Measurements from ENCODE around the gene NECTIN1.

NECTIN1 gene

GRCh38 chr11:119709638-119710346, 19.2 kb downstream of the NECTIN1 start:
- no peak for TF ChIP-seq CTCF (IDR thresholded peaks at IDR 0.05; ENCODE audit: extremely low read depth, missing control alignments)
- DNase-seq (ENCODE audit: low spot score): peak; percentile 74

DNA sequence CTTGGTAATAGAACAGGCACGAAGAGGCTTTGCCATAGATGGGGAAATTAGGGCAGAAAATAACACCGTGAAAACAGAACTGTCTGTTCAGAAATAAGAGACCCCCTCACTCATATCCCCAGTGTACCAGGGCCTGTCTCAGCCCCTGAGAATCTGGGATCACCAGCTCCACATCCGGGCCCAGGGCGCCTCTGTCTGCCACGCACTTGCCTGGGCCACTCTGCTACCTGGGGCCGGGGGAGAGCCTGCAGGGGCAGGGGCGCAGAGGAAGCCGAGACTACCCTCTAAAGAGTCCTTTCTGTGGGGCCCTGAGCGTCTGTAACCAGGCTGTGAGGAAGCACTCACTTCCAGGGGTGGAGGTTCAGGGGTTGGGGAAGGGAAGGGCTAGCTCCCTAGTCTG, 19.8 kb downstream of the NECTIN1 start:
- DNase-seq (ENCODE audit: low spot score): no peak
- no peak for TF ChIP-seq CTCF (IDR thresholded peaks at IDR 0.05; ENCODE audit: extremely low read depth, missing control alignments)

DNA sequence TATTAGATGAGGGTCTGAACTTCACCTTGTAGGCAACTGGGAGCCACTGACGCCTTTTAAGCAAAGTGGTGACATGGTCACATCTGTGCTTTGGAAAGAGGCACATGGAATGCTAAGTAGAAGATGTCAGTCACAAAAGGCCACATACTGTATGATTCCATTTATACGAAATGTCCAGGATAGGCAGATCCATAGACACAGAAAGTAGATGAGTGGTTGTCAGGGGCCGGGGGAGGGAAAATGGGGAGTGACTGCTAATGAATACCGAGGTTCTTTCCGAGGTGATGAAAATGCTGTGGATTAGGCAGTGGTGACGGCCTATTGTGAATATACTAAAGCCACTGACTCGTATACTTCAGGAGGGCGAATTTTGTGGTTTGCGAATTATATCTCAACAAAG, 20.6 kb downstream of the NECTIN1 start:
- DNase-seq (ENCODE audit: low spot score): no peak
- TF ChIP-seq CTCF (IDR thresholded peaks at IDR 0.05; ENCODE audit: extremely low read depth, missing control alignments): no peak

DNA sequence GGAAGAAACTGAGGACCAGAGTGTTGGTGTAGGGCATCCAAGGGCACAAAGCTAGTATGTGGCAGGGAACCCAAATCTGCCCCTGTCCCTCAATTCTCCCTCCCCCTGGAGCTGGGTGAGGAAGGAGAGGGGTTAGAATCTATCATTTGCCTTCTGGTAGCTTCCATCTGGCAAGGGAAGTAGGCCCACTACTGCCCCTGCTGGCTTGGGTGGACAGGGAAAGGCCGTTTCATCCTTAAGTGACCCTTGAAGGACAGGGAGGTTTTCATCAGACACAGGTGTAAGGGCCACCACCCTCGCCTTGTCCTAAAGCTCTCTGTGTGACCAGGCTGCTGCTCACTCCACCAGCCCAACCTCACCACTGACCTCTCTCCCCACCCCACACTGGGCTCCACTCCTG, 22.1 kb downstream of the NECTIN1 start:
- no peak for DNase-seq (ENCODE audit: low spot score)

GRCh38 chr11:119706029-119706428, 23.0 kb downstream of the NECTIN1 start:
- no peak for DNase-seq (ENCODE audit: low spot score)
- TF ChIP-seq CTCF (IDR thresholded peaks at IDR 0.05; ENCODE audit: extremely low read depth, missing control alignments): no peak

More for the DNA sequence above, 22.1 kb downstream of the NECTIN1 start:
- no peak for TF ChIP-seq CTCF (IDR thresholded peaks at IDR 0.05; ENCODE audit: extremely low read depth, missing control alignments)

GRCh38 chr11:119705362-119705761, 23.6 kb downstream of the NECTIN1 start:
- TF ChIP-seq CTCF (IDR thresholded peaks at IDR 0.05; ENCODE audit: extremely low read depth, missing control alignments): no peak
- DNase-seq (ENCODE audit: low spot score): no peak

- no peak for DNase-seq (ENCODE audit: low spot score)
Measured at GRCh38 chr11:119704849-119705248, 24.2 kb downstream of the NECTIN1 start.

More at GRCh38 chr11:119704849-119705248, 24.2 kb downstream of the NECTIN1 start:
- no peak for TF ChIP-seq CTCF (IDR thresholded peaks at IDR 0.05; ENCODE audit: extremely low read depth, missing control alignments)
